ENCODE measurements around the gene MYL5. TPM values are rescaled to one million over a fixed set of nuclear protein-coding genes. Genes with fewer than 3 reads are reported as not detected.
"Not testable (repeated sequence)": the region's sequence is repeated elsewhere in the genome, so short reads cannot be mapped to it uniquely, and the experiment has no call there.

The MYL5 gene
- total and polyA plus RNA-seq, 2 donors, result 32.9 to 34.1 TPM

DNA sequence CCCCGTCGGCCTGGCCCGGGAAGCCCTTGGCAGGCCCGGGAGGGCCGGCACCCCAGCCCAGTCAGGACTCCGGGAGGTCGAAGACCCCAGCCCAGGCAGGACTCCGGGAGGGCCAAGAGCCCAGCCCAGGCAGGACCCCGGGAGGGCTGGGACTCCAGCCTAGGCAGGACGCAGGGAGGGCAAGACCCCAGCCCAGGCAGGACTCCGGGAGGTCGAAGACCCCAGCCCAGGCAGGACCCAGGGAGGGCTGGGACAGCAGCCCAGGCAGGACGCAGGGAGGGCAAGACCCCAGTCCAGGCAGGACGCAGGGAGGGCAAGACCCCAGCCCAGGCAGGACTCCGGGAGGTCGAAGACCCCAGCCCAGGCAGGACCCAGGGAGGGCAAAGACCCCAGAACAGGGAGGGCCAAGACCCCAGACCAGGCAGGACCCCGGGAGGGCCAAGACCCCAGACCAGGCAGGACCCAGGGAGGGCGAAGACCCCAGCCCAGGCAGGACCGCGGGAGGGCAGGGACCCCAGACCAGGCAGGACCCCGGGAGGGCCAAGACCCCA, 31.8 kb downstream of the MYL5 start:
- not testable (repeated sequence) for DNase-seq (ENCODE audit: low read depth in 6 of 9, low spot score in 9 of 9); H3K36me3 ChIP-seq (ENCODE audit: control insufficient read depth in 2 of 2, insufficient read depth in 2 of 2, low read length in 1 of 2); H3K9me3 ChIP-seq (ENCODE audit: control insufficient read depth in 2 of 2, insufficient read depth in 1 of 2, low read length in 1 of 2); H3K27me3 ChIP-seq (ENCODE audit: control insufficient read depth in 2 of 2, insufficient read depth in 1 of 2, low read length in 1 of 2)
- H3K4me1 ChIP-seq (ENCODE audit: control insufficient read depth in 2 of 2, insufficient read depth in 2 of 2, low read length in 2 of 2), result peaks cover 10 to 12% of the 10 kb centered on the region in 2 donors
- WGBS, result 5% methylated on average over 21 of the region's 21 CpGs
- H3K27ac ChIP-seq (ENCODE audit: low read depth in 1 of 2, low read length in 1 of 2), result peak overlapping the region; percentile 32 to 83
- peak overlapping the region; percentile 92 to 99 for H3K4me3 ChIP-seq (ENCODE audit: low read length in 2 of 2)

DNA sequence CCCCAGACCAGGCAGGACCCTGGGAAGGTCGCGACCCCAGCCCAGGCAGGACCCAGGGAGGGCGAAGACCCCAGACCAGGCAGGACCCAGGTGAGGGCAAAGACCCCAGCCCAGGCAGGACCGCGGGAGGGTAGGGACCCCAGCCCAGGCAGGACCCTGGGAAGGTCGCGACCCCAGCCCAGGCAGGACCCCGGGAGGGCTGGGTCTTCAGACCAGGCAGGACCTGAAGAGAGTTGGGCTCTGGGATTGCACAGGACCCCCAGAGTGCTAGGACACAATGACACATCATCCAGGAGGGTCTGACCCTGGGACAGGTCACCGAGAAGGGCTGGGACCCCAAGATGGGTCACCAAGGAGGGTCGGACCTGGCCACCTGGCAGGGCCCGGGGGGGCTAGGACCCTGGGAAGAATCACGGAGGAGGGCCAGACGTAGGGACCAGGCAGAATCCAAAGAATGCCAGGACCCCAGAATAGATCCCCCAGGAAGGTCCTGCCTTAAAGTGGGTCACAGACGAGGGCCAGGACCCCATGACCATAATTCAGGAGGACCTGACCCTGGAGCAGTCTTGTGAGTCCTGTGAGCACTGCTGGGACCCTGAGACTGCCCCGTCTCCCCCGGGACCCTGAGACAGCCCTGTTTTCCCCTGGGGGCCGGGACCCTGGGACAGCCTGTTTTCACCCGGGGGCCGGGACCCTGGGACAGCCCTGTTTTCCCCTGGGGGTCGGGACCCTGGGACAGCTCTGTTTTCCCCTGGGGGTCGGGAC, 32.7 kb downstream of the MYL5 start:
- no peak for DNase-seq (ENCODE audit: low read depth in 6 of 9, low spot score in 9 of 9)
- Histone ChIP-seq H3K9me3 (ENCODE audit: control insufficient read depth in 2 of 2, insufficient read depth in 1 of 2, low read length in 1 of 2) (peaks cover 0 to 4% of the 10 kb centered on the region in 2 donors), H3K4me3 (ENCODE audit: low read length in 2 of 2) (peak overlapping the region; percentile 38 to 92), H3K27me3 (ENCODE audit: control insufficient read depth in 2 of 2, insufficient read depth in 1 of 2, low read length in 1 of 2) (peaks cover 0 to 5% of the 10 kb centered on the region in 2 donors), H3K27ac (ENCODE audit: low read depth in 1 of 2, low read length in 1 of 2) (no peak overlapping the region), H3K4me1 (ENCODE audit: control insufficient read depth in 2 of 2, insufficient read depth in 2 of 2, low read length in 2 of 2) (peaks cover 10 to 12% of the 10 kb centered on the region in 2 donors), H3K36me3 (ENCODE audit: control insufficient read depth in 2 of 2, insufficient read depth in 2 of 2, low read length in 1 of 2) (peaks cover 7 to 9% of the 10 kb centered on the region in 2 donors)
- 76% methylated on average over 19 of the region's 21 CpGs for WGBS

DNA sequence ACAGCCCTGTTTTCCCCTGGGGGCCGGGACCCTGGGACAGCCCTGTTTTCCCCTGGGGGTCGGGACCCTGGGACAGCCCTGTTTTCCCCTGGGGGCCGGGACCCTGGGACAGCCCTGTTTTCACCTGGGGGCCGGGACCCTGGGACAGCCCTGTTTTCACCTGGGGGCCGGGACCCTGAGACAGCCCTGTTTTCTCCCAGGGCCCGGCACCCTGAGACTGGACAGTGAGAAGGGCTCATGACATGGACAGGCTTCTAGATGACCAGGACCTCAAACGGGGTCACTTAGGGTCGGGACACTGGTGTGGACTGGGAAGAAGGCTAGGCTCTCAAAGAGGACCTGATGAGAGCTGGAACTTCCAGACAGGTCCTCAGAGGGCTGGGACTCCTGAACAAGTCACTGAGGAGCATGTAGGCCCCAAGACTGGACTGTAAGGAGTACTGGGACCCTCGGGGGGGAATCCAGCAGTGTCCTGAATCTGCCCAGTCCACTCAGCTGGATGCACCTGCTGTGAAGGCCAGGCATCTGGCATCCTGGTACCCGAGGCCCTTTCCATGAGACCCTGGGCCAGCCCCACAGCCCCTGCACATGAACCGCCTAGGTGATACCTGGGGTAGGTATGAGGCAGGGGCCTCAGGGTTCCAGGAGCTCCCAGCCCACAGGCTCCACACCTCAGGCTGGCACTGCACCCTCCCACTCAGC, 33.7 kb downstream of the MYL5 start:
- no peak overlapping the region for H3K27ac ChIP-seq (ENCODE audit: low read depth in 1 of 2, low read length in 1 of 2)
- peaks cover 0 to 5% of the 10 kb centered on the region in 2 donors for H3K27me3 ChIP-seq (ENCODE audit: control insufficient read depth in 2 of 2, insufficient read depth in 1 of 2, low read length in 1 of 2)
- 90% methylated on average over 11 of the region's 11 CpGs for WGBS
- H3K9me3 ChIP-seq (ENCODE audit: control insufficient read depth in 2 of 2, insufficient read depth in 1 of 2, low read length in 1 of 2), result peaks cover 0 to 4% of the 10 kb centered on the region in 2 donors
- no peak for DNase-seq (ENCODE audit: low read depth in 6 of 9, low spot score in 9 of 9)
- peaks cover 10 to 12% of the 10 kb centered on the region in 2 donors for H3K4me1 ChIP-seq (ENCODE audit: control insufficient read depth in 2 of 2, insufficient read depth in 2 of 2, low read length in 2 of 2)
- no peak overlapping the region for H3K4me3 ChIP-seq (ENCODE audit: low read length in 2 of 2)
- H3K36me3 ChIP-seq (ENCODE audit: control insufficient read depth in 2 of 2, insufficient read depth in 2 of 2, low read length in 1 of 2), result peaks cover 9 to 12% of the 10 kb centered on the region in 2 donors

DNA sequence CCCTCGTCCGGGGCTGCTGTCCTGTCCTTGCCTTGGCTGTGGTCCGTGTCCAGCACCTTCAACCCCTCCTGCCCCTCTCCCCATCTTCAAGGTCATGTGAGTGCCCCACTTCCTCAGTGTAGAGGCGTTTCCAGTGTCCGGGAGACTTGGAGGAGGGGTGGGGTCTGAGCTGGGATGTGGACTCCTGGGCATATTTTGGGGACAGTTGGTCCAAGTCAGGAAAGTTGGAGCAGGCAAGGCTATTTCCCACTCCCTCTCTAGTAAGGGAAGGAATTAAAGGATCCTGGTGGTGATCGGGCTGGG, 34.2 kb downstream of the MYL5 start:
- Histone ChIP-seq H3K27ac (ENCODE audit: low read depth in 1 of 2, low read length in 1 of 2) (no peak overlapping the region), H3K4me3 (ENCODE audit: low read length in 2 of 2) (no peak overlapping the region)

DNA sequence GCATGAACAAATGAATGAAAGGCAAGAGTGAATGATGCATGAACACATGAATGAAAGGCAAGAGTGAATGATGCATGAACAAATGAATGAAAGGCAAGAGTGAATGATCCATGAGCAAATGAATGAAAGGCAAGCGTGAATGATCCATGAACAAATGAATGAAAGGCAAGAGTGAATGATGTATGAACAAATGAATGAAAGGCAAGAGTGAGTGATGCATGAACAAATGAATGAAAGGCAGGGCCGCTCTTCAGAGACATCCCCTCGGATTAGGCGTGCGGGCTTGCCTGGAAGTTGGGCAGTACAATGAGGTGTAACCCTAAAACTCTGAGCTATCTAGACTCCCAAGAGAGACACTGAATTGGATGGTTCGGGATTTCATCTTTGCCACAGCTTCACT, 35.0 kb downstream of the MYL5 start:
- H3K27ac ChIP-seq (ENCODE audit: low read depth in 1 of 2, low read length in 1 of 2), result no peak overlapping the region
- peaks cover 0 to 4% of the 10 kb centered on the region in 2 donors for H3K9me3 ChIP-seq (ENCODE audit: control insufficient read depth in 2 of 2, insufficient read depth in 1 of 2, low read length in 1 of 2)
- peaks cover 9 to 21% of the 10 kb centered on the region in 2 donors for H3K36me3 ChIP-seq (ENCODE audit: control insufficient read depth in 2 of 2, insufficient read depth in 2 of 2, low read length in 1 of 2)
- H3K4me1 ChIP-seq (ENCODE audit: control insufficient read depth in 2 of 2, insufficient read depth in 2 of 2, low read length in 2 of 2), result peaks cover 10 to 12% of the 10 kb centered on the region in 2 donors
- no peak overlapping the region for H3K4me3 ChIP-seq (ENCODE audit: low read length in 2 of 2)
- H3K27me3 ChIP-seq (ENCODE audit: control insufficient read depth in 2 of 2, insufficient read depth in 1 of 2, low read length in 1 of 2), result no peaks in the 10 kb centered on the region
- no peak for DNase-seq (ENCODE audit: low read depth in 6 of 9, low spot score in 9 of 9)
- WGBS, result 98% methylated on average over 6 of the region's 6 CpGs

More for the DNA sequence above, 34.2 kb downstream of the MYL5 start:
- 98% methylated on average over 6 of the region's 6 CpGs for WGBS
- peaks cover 10 to 12% of the 10 kb centered on the region in 2 donors for H3K4me1 ChIP-seq (ENCODE audit: control insufficient read depth in 2 of 2, insufficient read depth in 2 of 2, low read length in 2 of 2)
- H3K9me3 ChIP-seq (ENCODE audit: control insufficient read depth in 2 of 2, insufficient read depth in 1 of 2, low read length in 1 of 2), result peaks cover 0 to 4% of the 10 kb centered on the region in 2 donors
- H3K27me3 ChIP-seq (ENCODE audit: control insufficient read depth in 2 of 2, insufficient read depth in 1 of 2, low read length in 1 of 2), result peaks cover 0 to under 1% of the 10 kb centered on the region in 2 donors
- peaks cover 9 to 17% of the 10 kb centered on the region in 2 donors for H3K36me3 ChIP-seq (ENCODE audit: control insufficient read depth in 2 of 2, insufficient read depth in 2 of 2, low read length in 1 of 2)
- no peak for DNase-seq (ENCODE audit: low read depth in 6 of 9, low spot score in 9 of 9)

DNA sequence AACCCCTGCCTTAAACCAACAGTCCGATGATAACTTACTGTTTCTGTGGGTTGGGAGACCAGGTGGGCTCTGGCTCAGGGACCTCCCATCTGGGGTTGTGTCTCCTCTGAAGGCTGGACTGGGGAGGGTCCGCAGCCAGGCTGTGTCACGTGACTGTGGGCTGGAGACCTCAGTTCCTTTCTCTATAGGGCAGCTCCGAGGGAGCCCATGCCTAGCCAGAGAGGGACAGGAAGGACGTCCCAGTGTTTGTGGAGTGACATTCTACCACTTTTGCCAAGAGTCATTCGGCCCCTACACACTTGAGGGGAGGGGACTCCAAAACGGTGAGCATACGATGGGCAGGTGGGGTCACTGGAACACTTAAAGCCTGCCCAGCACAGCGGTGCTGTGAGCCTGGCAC, 35.8 kb downstream of the MYL5 start:
- Histone ChIP-seq H3K36me3 (ENCODE audit: control insufficient read depth in 2 of 2, insufficient read depth in 2 of 2, low read length in 1 of 2) (peaks cover 9 to 23% of the 10 kb centered on the region in 2 donors), H3K4me1 (ENCODE audit: control insufficient read depth in 2 of 2, insufficient read depth in 2 of 2, low read length in 2 of 2) (peaks cover 10 to 11% of the 10 kb centered on the region in 2 donors), H3K27ac (ENCODE audit: low read depth in 1 of 2, low read length in 1 of 2) (no peak overlapping the region), H3K27me3 (ENCODE audit: control insufficient read depth in 2 of 2, insufficient read depth in 1 of 2, low read length in 1 of 2) (no peaks in the 10 kb centered on the region), H3K4me3 (ENCODE audit: low read length in 2 of 2) (no peak overlapping the region), H3K9me3 (ENCODE audit: control insufficient read depth in 2 of 2, insufficient read depth in 1 of 2, low read length in 1 of 2) (peaks cover 0 to 4% of the 10 kb centered on the region in 2 donors)
- 87% methylated on average over 9 of the region's 9 CpGs for WGBS
- no peak for DNase-seq (ENCODE audit: low read depth in 6 of 9, low spot score in 9 of 9)

DNA sequence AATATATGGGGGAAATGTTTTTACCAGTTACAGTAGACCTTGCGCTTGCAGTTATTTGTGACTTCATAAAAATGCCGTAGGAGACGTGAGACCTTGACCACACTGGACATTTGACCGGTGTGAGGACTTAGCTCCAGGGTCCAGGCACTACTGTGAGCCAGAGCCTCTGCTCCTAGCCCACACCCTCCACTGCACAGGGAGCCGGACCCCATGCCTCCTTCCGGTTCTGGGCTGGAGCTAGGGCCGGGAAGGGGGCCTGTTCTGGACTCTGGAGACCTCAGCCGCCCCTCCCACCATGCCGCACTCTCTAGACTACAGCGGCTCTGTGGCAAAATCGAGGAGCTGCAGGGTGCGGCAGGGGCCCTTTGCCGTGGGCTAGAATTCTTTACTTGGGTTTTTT, 36.6 kb downstream of the MYL5 start:
- WGBS, result 93% methylated on average over 13 of the region's 13 CpGs
- no peaks in the 10 kb centered on the region for H3K27me3 ChIP-seq (ENCODE audit: control insufficient read depth in 2 of 2, insufficient read depth in 1 of 2, low read length in 1 of 2)
- no peak overlapping the region for H3K27ac ChIP-seq (ENCODE audit: low read depth in 1 of 2, low read length in 1 of 2)
- peaks cover 9 to 23% of the 10 kb centered on the region in 2 donors for H3K36me3 ChIP-seq (ENCODE audit: control insufficient read depth in 2 of 2, insufficient read depth in 2 of 2, low read length in 1 of 2)
- H3K9me3 ChIP-seq (ENCODE audit: control insufficient read depth in 2 of 2, insufficient read depth in 1 of 2, low read length in 1 of 2), result peaks cover 0 to 4% of the 10 kb centered on the region in 2 donors
- no peak for DNase-seq (ENCODE audit: low read depth in 6 of 9, low spot score in 9 of 9)
- H3K4me3 ChIP-seq (ENCODE audit: low read length in 2 of 2), result no peak overlapping the region
- peaks cover 8 to 10% of the 10 kb centered on the region in 2 donors for H3K4me1 ChIP-seq (ENCODE audit: control insufficient read depth in 2 of 2, insufficient read depth in 2 of 2, low read length in 2 of 2)

DNA sequence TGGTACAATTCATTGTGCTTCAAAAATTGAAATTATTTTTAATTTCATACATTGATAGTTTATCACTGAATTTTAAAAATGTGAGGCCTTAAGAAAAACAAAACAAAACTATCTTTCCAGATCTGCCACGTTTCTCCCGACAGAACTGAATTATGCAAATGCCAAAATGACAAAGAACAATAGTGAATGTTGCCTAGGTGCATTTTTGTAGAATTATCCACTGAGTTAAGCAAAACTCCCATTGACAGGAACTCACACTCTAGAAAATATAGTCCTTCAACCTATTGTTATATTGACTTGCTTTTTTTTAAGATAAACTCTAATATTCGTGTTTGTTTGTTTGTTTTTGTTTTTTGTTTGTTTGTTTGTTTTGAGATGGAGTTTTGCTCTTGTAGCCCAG, 37.8 kb downstream of the MYL5 start:
- peaks cover 3 to 5% of the 10 kb centered on the region in 2 donors for H3K4me1 ChIP-seq (ENCODE audit: control insufficient read depth in 2 of 2, insufficient read depth in 2 of 2, low read length in 2 of 2)
- H3K4me3 ChIP-seq (ENCODE audit: low read length in 2 of 2), result no peak overlapping the region
- no peak for DNase-seq (ENCODE audit: low read depth in 6 of 9, low spot score in 9 of 9)
- peaks cover 0 to 4% of the 10 kb centered on the region in 2 donors for H3K9me3 ChIP-seq (ENCODE audit: control insufficient read depth in 2 of 2, insufficient read depth in 1 of 2, low read length in 1 of 2)
- H3K27me3 ChIP-seq (ENCODE audit: control insufficient read depth in 2 of 2, insufficient read depth in 1 of 2, low read length in 1 of 2), result no peaks in the 10 kb centered on the region
- 97% methylated on average over 3 of the region's 3 CpGs for WGBS
- peaks cover 9 to 23% of the 10 kb centered on the region in 2 donors for H3K36me3 ChIP-seq (ENCODE audit: control insufficient read depth in 2 of 2, insufficient read depth in 2 of 2, low read length in 1 of 2)
- H3K27ac ChIP-seq (ENCODE audit: low read depth in 1 of 2, low read length in 1 of 2), result no peak overlapping the region
